ENCODE measurements around the gene RTL10.

Gene RTL10

GRCh38 chr22:19868773-19869471, 14.2 kb upstream of the RTL10 start:
- Histone ChIP-seq H3K4me3 (no peak overlapping the region), H3K9me3 (replicated peaks in 1 of 11) (no peaks in the 10 kb centered on the region), H3K4me1 (peaks cover 6 to 18% (median 15%) of the 10 kb centered on the region in 10 experiments), H3K27ac (no peak overlapping the region), H3K9ac (no peak overlapping the region), H3K4me2 (no peak overlapping the region), H3K36me3 (no peaks in the 10 kb centered on the region), H3K27me3 (no peaks in the 10 kb centered on the region), H4K20me1 (peaks cover 0 to 6% (median 0%) of the 10 kb centered on the region in 11 experiments; a peak in 3 of 22 replicates)
- no peak for TF ChIP-seq Cebpa-rat (IDR thresholded peaks at IDR 0.05)

DNA sequence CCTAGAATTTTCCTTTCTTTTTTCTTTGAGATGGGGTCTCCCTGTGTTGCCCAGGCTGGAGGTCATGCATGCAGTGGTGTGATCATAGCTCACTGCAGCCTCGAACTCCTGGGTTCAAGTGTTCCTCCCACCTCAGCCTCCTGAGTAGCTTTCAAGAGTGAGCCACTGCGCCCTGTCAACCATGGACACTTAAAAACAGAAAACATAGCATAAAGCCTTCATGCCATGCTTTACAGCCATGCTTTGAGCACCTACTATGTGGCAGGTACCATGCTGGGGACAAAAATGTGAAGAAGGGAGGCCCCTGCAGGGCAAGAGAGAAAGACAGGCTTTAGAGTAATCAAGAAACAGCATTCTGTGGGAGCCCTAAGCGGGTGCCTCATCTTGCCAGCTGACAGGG, 13.7 kb upstream of the RTL10 start:
- H3K9ac ChIP-seq: no peak overlapping the region
- H3K27me3 ChIP-seq: no peaks in the 10 kb centered on the region
- peaks cover 0 to 6% (median 0%) of the 10 kb centered on the region in 11 experiments; a peak in 1 of 22 replicates for H4K20me1 ChIP-seq
- peaks cover 6 to 12% (median 9%) of the 10 kb centered on the region in 10 experiments for H3K4me1 ChIP-seq
- H3K36me3 ChIP-seq: no peaks in the 10 kb centered on the region
- no peak for TF ChIP-seq Cebpa-rat (IDR thresholded peaks at IDR 0.05)
- no peak overlapping the region for H3K4me3 ChIP-seq
- H3K4me2 ChIP-seq: no peak overlapping the region
- no peaks in the 10 kb centered on the region for H3K9me3 ChIP-seq (replicated peaks in 1 of 11)
- H3K27ac ChIP-seq: no peak overlapping the region

- Histone ChIP-seq H3K9ac (no peak overlapping the region), H3K4me2 (no peak overlapping the region), H3K27me3 (no peaks in the 10 kb centered on the region), H3K36me3 (no peaks in the 10 kb centered on the region), H3K4me3 (no peak overlapping the region), H3K9me3 (replicated peaks in 1 of 11) (no peaks in the 10 kb centered on the region), H3K27ac (no peak overlapping the region), H3K4me1 (peaks cover under 1 to 7% (median 3%) of the 10 kb centered on the region in 10 experiments; a peak in 16 of 20 replicates), H4K20me1 (peaks cover 0 to 6% (median 0%) of the 10 kb centered on the region in 11 experiments; a peak in 1 of 22 replicates)
- TF ChIP-seq Cebpa-rat (IDR thresholded peaks at IDR 0.05): no peak
These were observed 12.9 kb upstream of the RTL10 start for GRCh38 chr22:19867617-19868016.

DNA sequence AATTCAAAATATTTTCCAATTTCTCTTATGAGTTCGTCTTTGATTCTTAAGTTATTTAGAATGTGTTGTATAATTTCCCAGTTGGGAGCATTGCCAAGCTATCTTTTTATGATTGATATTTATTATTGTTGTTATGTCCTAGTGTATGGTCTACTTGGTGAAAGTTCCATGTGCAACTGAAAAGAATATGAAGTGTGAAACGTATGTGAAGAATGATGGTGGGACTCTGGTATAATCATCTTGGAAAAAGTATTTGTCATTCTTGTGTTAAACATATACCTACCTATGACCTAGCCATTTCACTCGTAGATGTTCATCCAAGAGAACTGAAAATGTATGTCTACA, 12.0 kb upstream of the RTL10 start:
- H3K36me3 ChIP-seq: no peaks in the 10 kb centered on the region
- peaks cover 0 to 7% (median 0%) of the 10 kb centered on the region in 10 experiments; a peak in 7 of 20 replicates for H3K4me1 ChIP-seq
- TF ChIP-seq Cebpa-rat (IDR thresholded peaks at IDR 0.05): no peak
- no peak overlapping the region for H3K4me2 ChIP-seq
- H3K27me3 ChIP-seq: no peaks in the 10 kb centered on the region
- no peaks in the 10 kb centered on the region for H3K9me3 ChIP-seq (replicated peaks in 1 of 11)
- no peak overlapping the region for H3K9ac ChIP-seq
- no peak overlapping the region for H3K27ac ChIP-seq
- peaks cover 0 to 6% (median 0%) of the 10 kb centered on the region in 11 experiments; a peak in 1 of 22 replicates for H4K20me1 ChIP-seq
- H3K4me3 ChIP-seq: no peak overlapping the region

- Histone ChIP-seq H3K4me3 (no peak overlapping the region), H3K27me3 (no peaks in the 10 kb centered on the region), H3K4me2 (peak overlapping the region in 3 of 11 experiments; percentile 9 to 32 (median 16); a peak in 2 of 22 replicates), H3K9ac (0 out of 22 replicates have a peak overlapping the region, but pooled peaks of 1 of the 11 experiments have one; percentile 38), H3K9me3 (replicated peaks in 1 of 11) (no peaks in the 10 kb centered on the region), H3K4me1 (peaks cover 0 to 7% (median 0%) of the 10 kb centered on the region in 10 experiments; a peak in 7 of 20 replicates), H3K27ac (no peak overlapping the region), H4K20me1 (0 out of 22 replicates have a peak, but pooled peaks cover 0 to 3% (median 0%) of the 10 kb centered on the region in 11 experiments), H3K36me3 (peaks cover 0 to 7% (median 0%) of the 10 kb centered on the region in 11 experiments; a peak in 3 of 22 replicates)
- no peak for TF ChIP-seq Cebpa-rat (IDR thresholded peaks at IDR 0.05)
These were observed 10.6 kb upstream of the RTL10 start for GRCh38 chr22:19865141-19865829.

GRCh38 chr22:19864538-19865106, 9.9 kb upstream of the RTL10 start:
- no peak for TF ChIP-seq Cebpa-rat (IDR thresholded peaks at IDR 0.05)
- Histone ChIP-seq H3K27ac (no peak overlapping the region), H3K4me1 (peaks cover 0 to 7% (median 0%) of the 10 kb centered on the region in 10 experiments; a peak in 7 of 20 replicates), H4K20me1 (no peaks in the 10 kb centered on the region), H3K9me3 (replicated peaks in 1 of 11) (no peaks in the 10 kb centered on the region), H3K4me3 (no peak overlapping the region), H3K36me3 (peaks cover 0 to 9% (median 0%) of the 10 kb centered on the region in 11 experiments; a peak in 3 of 22 replicates), H3K27me3 (no peaks in the 10 kb centered on the region), H3K9ac (no peak overlapping the region), H3K4me2 (no peak overlapping the region)

GRCh38 chr22:19863571-19863970, 8.9 kb upstream of the RTL10 start:
- no peaks in the 10 kb centered on the region for H4K20me1 ChIP-seq
- H3K27me3 ChIP-seq: no peaks in the 10 kb centered on the region
- no peak overlapping the region for H3K4me2 ChIP-seq
- H3K27ac ChIP-seq: no peak overlapping the region
- peaks cover 0 to 9% (median 0%) of the 10 kb centered on the region in 11 experiments; a peak in 3 of 22 replicates for H3K36me3 ChIP-seq
- no peaks in the 10 kb centered on the region for H3K9me3 ChIP-seq (replicated peaks in 1 of 11)
- H3K9ac ChIP-seq: no peak overlapping the region
- no peak overlapping the region for H3K4me3 ChIP-seq
- no peak for TF ChIP-seq Cebpa-rat (IDR thresholded peaks at IDR 0.05)
- H3K4me1 ChIP-seq: peaks cover 0 to 14% (median 2%) of the 10 kb centered on the region in 10 experiments; a peak in 10 of 20 replicates

DNA sequence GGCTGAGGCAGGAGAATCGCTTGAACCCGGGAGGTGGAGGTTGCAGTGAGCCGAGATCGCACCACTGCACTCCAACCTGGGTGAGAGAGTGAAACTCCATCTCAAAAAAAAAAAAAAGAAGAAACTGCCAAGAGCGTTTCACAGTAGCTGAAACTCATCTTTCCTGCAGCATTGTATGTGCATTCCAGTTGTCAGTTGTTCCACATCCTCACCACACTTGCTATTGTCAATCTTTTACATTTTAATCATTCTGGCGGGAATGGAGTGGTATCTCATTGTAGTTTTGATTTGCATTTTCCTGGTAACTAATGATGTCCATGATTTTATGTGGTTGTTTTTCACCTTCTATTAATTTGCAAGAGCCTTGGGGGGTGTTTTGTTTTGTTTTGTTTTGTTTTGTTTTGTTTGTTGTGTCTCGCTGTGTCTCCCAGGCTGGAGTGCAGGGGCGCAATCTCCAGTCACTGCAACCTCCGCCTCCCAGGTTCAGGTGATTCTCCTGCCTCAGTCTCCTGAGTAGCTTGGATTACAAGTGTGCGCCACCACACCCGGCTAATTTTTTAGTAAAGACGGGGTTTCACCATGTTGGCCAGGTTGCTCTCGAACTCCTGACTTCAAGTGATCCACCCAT, 8.1 kb upstream of the RTL10 start:
- Histone ChIP-seq H3K27ac (no peak overlapping the region), H3K9me3 (replicated peaks in 1 of 11) (no peaks in the 10 kb centered on the region)

More for the DNA sequence above, 8.1 kb upstream of the RTL10 start:
- H3K27me3 ChIP-seq: no peaks in the 10 kb centered on the region
- no peak overlapping the region for H3K4me3 ChIP-seq
- no peak overlapping the region for H3K4me2 ChIP-seq
- no peak for TF ChIP-seq Cebpa-rat (IDR thresholded peaks at IDR 0.05)
- no peak overlapping the region for H3K9ac ChIP-seq
- H4K20me1 ChIP-seq: no peaks in the 10 kb centered on the region
- H3K36me3 ChIP-seq: peaks cover 0 to 9% (median 0%) of the 10 kb centered on the region in 11 experiments; a peak in 3 of 22 replicates
- H3K4me1 ChIP-seq: peaks cover 0 to 17% (median 5%) of the 10 kb centered on the region in 10 experiments; a peak in 10 of 20 replicates

Data from BLaER1 treated with 17β-estradiol and CSF1 and Interleukin-3, amounts not matched to agents 10 nM and 100 nM (cell line).